ENCODE data around the gene PRR5L. TPM values are rescaled to one million over a fixed set of nuclear protein-coding genes. Genes with fewer than 3 reads are reported as not detected.

PRR5L gene
- total RNA-seq, 1 experiment from 2014 or later: 23.9 TPM

- TF ChIP-seq, protein P1, sequence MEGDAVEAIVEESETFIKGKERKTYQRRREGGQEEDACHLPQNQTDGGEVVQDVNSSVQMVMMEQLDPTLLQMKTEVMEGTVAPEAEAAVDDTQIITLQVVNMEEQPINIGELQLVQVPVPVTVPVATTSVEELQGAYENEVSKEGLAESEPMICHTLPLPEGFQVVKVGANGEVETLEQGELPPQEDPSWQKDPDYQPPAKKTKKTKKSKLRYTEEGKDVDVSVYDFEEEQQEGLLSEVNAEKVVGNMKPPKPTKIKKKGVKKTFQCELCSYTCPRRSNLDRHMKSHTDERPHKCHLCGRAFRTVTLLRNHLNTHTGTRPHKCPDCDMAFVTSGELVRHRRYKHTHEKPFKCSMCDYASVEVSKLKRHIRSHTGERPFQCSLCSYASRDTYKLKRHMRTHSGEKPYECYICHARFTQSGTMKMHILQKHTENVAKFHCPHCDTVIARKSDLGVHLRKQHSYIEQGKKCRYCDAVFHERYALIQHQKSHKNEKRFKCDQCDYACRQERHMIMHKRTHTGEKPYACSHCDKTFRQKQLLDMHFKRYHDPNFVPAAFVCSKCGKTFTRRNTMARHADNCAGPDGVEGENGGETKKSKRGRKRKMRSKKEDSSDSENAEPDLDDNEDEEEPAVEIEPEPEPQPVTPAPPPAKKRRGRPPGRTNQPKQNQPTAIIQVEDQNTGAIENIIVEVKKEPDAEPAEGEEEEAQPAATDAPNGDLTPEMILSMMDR (IDR thresholded peaks at IDR 0.05; ENCODE audit: unreplicated experiment): no peak
- H3K4me3 Mint-ChIP-seq (ENCODE audit: unreplicated experiment): no peak overlapping the region
- no TSS peak for BruUV-seq (replicated peaks)
- H3K36me3 Mint-ChIP-seq (ENCODE audit: insufficient read depth, unreplicated experiment): peaks cover 45% of the 10 kb centered on the region
- peaks cover 7% of the 10 kb centered on the region for H3K9me3 Mint-ChIP-seq (ENCODE audit: unreplicated experiment)
- POLR2A ChIA-PET: interaction anchor here (0.7 to 1.2 kb wide), 3 partner anchors 10 to 400 kb away, joined by 3 read pairs; no protein-coding TSS in a partner anchor
- no peak overlapping the region for H3K27ac Mint-ChIP-seq (ENCODE audit: low read depth, unreplicated experiment)
- intact Hi-C loops (cut with micrococcal nuclease): no loop called here
- H3K27me3 Mint-ChIP-seq (ENCODE audit: insufficient read depth, unreplicated experiment): no peaks in the 10 kb centered on the region
- CTCF ChIA-PET: interaction anchor here (0.6 to 1.6 kb wide), 9 partner anchors 10 to 771 kb away, joined by 3 to 11 read pairs (median 3); no protein-coding TSS in a partner anchor
- peaks cover 9% of the 10 kb centered on the region for H3K4me1 Mint-ChIP-seq (ENCODE audit: insufficient read depth, unreplicated experiment)
- DNase-seq (ENCODE audit: unreplicated experiment): no peak
Measured at GRCh38 chr11:36278531-36279282, 17.4 kb upstream of the PRR5L start.

DNA sequence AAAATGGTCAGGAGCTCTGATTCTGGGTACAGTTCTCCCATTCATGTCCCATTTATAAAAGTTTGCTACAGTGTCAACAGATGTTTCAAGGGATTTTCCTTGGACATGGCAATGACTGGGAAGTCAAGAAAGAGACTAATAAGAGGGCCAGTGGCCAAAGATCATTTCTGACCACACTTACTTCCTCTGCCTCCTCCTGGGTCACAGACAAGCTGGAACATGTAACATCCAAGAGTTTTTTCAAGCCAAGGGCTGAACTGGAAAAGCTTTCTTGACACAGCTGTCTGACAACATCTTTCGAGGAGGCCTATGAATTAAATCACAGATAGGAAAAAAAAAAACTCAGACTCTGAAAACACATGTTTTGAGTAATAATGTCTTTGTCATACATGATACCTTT is 15.6 kb upstream of the PRR5L start:
- Mint-ChIP-seq H3K9me3 (ENCODE audit: unreplicated experiment) (peaks cover 8% of the 10 kb centered on the region), H3K27ac (ENCODE audit: low read depth, unreplicated experiment) (peak overlapping the region; percentile 79), H3K27me3 (ENCODE audit: insufficient read depth, unreplicated experiment) (no peaks in the 10 kb centered on the region), H3K4me1 (ENCODE audit: insufficient read depth, unreplicated experiment) (peaks cover 15% of the 10 kb centered on the region), H3K4me3 (ENCODE audit: unreplicated experiment) (no peak overlapping the region), H3K36me3 (ENCODE audit: insufficient read depth, unreplicated experiment) (peaks cover 45% of the 10 kb centered on the region)
- ChIA-PET POLR2A (interaction anchor here (1.3 to 1.6 kb wide), 3 partner anchors 8 to 20 kb away, joined by 3 to 5 read pairs (median 5); partner anchors contain the start of gene COMMD9), CTCF (interaction anchor here (0.5 to 2.3 kb wide), 12 partner anchors 14 to 1514 kb away, joined by 3 to 14 read pairs (median 3); no protein-coding TSS in a partner anchor)
- peak; percentile 45 for DNase-seq (ENCODE audit: unreplicated experiment)
- intact Hi-C loops (cut with micrococcal nuclease): no loop called here
- no TSS peak for BruUV-seq (replicated peaks)
- TF ChIP-seq, protein P1 (IDR thresholded peaks at IDR 0.05; ENCODE audit: unreplicated experiment): no peak

- intact Hi-C loops (cut with micrococcal nuclease): no loop called here
- TF ChIP-seq, protein P1 (IDR thresholded peaks at IDR 0.05; ENCODE audit: unreplicated experiment): no peak
Measured at GRCh38 chr11:36281850-36282249, 14.2 kb upstream of the PRR5L start.

DNA sequence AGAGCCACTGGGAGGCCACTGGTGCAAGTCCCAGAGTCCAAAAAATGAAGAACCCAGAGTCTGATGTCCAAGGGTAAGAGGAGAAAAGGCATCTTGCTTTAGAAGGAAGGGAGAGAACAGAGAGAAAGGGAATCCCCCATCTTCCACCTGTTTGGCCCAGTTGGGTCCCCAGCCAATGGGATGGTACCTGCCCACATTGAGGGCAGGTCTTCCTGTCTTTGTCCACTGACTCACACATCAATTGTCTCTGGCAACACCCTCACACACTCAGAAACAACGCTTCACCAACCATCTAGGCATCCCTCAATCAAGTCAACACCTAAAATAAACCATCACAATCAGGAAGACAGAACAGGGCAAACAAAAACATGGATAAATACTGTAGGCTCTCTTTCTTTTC is 13.2 kb upstream of the PRR5L start:
- Mint-ChIP-seq H3K27ac (ENCODE audit: low read depth, unreplicated experiment) (no peak overlapping the region), H3K36me3 (ENCODE audit: insufficient read depth, unreplicated experiment) (peaks cover 26% of the 10 kb centered on the region), H3K9me3 (ENCODE audit: unreplicated experiment) (peaks cover 8% of the 10 kb centered on the region), H3K4me1 (ENCODE audit: insufficient read depth, unreplicated experiment) (peaks cover 22% of the 10 kb centered on the region), H3K4me3 (ENCODE audit: unreplicated experiment) (no peak overlapping the region), H3K27me3 (ENCODE audit: insufficient read depth, unreplicated experiment) (no peaks in the 10 kb centered on the region)
- TF ChIP-seq, protein P1 (IDR thresholded peaks at IDR 0.05; ENCODE audit: unreplicated experiment): no peak
- ChIA-PET POLR2A (interaction anchor here (1.2 kb wide), 1 partner anchor 13 kb away, joined by 3 read pairs; the partner anchor contains the start of gene PRR5L), CTCF (no interaction called here)
- no TSS peak for BruUV-seq (replicated peaks)
- no peak for DNase-seq (ENCODE audit: unreplicated experiment)
- intact Hi-C loops (cut with micrococcal nuclease): no loop called here

More at GRCh38 chr11:36281850-36282249, 14.2 kb upstream of the PRR5L start:
- Mint-ChIP-seq H3K9me3 (ENCODE audit: unreplicated experiment) (peaks cover 8% of the 10 kb centered on the region), H3K36me3 (ENCODE audit: insufficient read depth, unreplicated experiment) (peaks cover 37% of the 10 kb centered on the region), H3K27me3 (ENCODE audit: insufficient read depth, unreplicated experiment) (no peaks in the 10 kb centered on the region), H3K4me3 (ENCODE audit: unreplicated experiment) (no peak overlapping the region), H3K4me1 (ENCODE audit: insufficient read depth, unreplicated experiment) (peaks cover 15% of the 10 kb centered on the region), H3K27ac (ENCODE audit: low read depth, unreplicated experiment) (no peak overlapping the region)
- CTCF ChIA-PET: interaction anchor here (0.8 to 2.3 kb wide), 4 partner anchors 10 to 460 kb away, joined by 3 to 14 read pairs (median 4); no protein-coding TSS in a partner anchor
- no TSS peak for BruUV-seq (replicated peaks)
- DNase-seq (ENCODE audit: unreplicated experiment): no peak
- POLR2A ChIA-PET: interaction anchor here (0.7 to 1.2 kb wide), 4 partner anchors 10 to 219 kb away, joined by 3 to 4 read pairs (median 3); partner anchors contain the start of gene PRR5L

Data from MCF 10A (cell line).